PFSK-1 (cell line): Measurements from ENCODE around the gene RTP5.
A peak's percentile ranks its signal among the peaks of the same experiment; 100 is the strongest.

ENCODE experiments used
- FOXP2 ChIP-seq: optimal IDR thresholded peaks from 2 replicates; pipeline ENCODE3; 2011; ENCODE audit warnings: borderline replicate concordance, control low read depth, inconsistent platforms; ENCODE audit not compliant: insufficient read depth; ENCODE audit errors: extremely low read length, extremely low read depth
- POLR2AphosphoS5 ChIP-seq: IDR thresholded peaks from 2 replicates; pipeline ENCODE4 v1.6.1; 2012; ENCODE audit warnings: low read depth, mild to moderate bottlenecking, control low read depth, low read length, moderate library complexity
- SIN3A ChIP-seq: IDR thresholded peaks from 2 replicates; pipeline ENCODE4 v1.6.1; 2012; ENCODE audit warnings: mild to moderate bottlenecking, low read length, moderate library complexity, borderline replicate concordance; ENCODE audit not compliant: insufficient read depth
- TAF1 ChIP-seq: IDR thresholded peaks from 2 replicates; pipeline ENCODE4 v1.6.1; 2012; ENCODE audit warnings: low read length, control low read depth, borderline replicate concordance; ENCODE audit not compliant: insufficient read depth
- TF ChIP-seq, protein P1 (sequence below), 2 experiments: IDR thresholded peaks; 2 replicates each; pipeline versions ENCODE4 v1.6.1 to v1.8.0; 2011 to 2012; ENCODE audit warnings: low read depth in 2 of 2, low read length in 2 of 2, control low read depth in 1 of 2, inconsistent platforms in 1 of 2, mild to moderate bottlenecking in 1 of 2, moderate library complexity in 1 of 2; ENCODE audit not compliant: insufficient read depth in 1 of 2

RTP5 gene

DNA sequence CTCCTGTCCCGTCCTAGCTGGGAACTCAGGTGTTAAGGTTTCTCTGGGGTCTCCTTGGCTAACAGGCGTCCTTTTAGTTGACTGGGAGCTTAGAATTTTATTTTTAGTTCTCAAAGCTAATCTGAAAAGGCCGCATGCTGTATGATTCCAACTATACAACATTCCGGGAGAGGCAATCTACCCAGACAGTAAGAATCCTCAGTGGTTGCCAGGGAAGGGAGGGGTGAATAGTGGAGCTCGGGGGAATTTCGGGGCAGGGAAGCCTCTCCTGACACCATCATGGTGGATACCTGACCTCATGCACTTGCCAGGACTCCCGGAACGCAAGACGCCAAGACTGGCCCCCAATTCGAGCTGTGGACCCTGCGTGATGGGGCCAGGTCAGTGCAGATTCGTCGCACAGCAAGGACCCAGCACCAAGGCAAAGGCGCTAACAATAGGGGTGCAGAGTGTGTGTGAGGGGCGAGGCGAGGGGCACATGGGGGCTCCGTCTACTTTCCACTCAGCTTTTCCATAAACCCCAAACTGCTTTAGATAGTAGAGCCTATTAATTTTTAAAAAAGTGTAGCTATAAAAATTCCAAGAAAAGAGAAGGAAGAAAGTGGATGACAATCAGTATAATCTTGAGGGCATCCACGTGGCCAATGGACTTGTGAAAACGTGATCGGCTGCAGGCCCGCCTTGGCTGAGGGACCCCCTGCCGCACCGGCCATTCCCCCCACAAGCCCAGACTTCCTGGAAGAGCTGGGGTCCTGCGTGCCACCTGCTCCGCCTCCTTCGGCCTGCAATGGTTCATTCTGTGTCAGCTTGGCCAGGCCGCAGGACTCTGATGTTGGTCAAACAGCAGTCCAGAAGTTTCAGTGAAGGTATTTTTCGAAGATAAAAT is 28.1 kb upstream of the RTP5 start:
- TF ChIP-seq FOXP2 (no peak), SIN3A (no peak), TAF1 (no peak), POLR2AphosphoS5 (no peak)
- TF ChIP-seq, protein P1, sequence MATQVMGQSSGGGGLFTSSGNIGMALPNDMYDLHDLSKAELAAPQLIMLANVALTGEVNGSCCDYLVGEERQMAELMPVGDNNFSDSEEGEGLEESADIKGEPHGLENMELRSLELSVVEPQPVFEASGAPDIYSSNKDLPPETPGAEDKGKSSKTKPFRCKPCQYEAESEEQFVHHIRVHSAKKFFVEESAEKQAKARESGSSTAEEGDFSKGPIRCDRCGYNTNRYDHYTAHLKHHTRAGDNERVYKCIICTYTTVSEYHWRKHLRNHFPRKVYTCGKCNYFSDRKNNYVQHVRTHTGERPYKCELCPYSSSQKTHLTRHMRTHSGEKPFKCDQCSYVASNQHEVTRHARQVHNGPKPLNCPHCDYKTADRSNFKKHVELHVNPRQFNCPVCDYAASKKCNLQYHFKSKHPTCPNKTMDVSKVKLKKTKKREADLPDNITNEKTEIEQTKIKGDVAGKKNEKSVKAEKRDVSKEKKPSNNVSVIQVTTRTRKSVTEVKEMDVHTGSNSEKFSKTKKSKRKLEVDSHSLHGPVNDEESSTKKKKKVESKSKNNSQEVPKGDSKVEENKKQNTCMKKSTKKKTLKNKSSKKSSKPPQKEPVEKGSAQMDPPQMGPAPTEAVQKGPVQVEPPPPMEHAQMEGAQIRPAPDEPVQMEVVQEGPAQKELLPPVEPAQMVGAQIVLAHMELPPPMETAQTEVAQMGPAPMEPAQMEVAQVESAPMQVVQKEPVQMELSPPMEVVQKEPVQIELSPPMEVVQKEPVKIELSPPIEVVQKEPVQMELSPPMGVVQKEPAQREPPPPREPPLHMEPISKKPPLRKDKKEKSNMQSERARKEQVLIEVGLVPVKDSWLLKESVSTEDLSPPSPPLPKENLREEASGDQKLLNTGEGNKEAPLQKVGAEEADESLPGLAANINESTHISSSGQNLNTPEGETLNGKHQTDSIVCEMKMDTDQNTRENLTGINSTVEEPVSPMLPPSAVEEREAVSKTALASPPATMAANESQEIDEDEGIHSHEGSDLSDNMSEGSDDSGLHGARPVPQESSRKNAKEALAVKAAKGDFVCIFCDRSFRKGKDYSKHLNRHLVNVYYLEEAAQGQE (IDR thresholded peaks at IDR 0.05; ENCODE audit: insufficient read depth in 1 of 2, low read depth in 2 of 2, low read length in 2 of 2), result no peak

DNA sequence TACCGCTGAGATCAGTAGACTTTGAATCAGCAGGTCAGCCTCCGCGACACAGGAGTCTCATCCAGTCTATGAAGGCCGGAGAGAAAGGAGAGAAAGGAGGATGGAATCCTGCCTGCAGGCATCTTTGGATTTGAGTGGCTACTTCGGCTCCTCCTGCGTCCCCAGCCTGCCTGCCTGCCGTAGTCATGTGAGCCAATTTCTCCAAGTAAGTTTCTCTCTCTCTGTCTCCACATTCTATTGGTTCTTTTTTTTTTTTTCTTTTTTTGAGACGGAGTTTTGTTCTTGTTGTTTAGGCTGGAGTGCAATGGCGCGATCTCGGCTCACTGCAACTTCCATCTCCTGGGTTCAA is 27.5 kb upstream of the RTP5 start:
- TF ChIP-seq FOXP2 (no peak), TAF1 (no peak), POLR2AphosphoS5 (no peak), SIN3A (no peak)
- TF ChIP-seq, protein P1 (IDR thresholded peaks at IDR 0.05; ENCODE audit: insufficient read depth in 1 of 2, low read depth in 2 of 2, low read length in 2 of 2), result no peak

- TF ChIP-seq TAF1 (no peak), FOXP2 (no peak)
These were observed 26.8 kb upstream of the RTP5 start for GRCh38 chr2:241842620-241843211.

GRCh38 chr2:241843321-241844065 is 26.0 kb upstream of the RTP5 start:
- no peak for TF ChIP-seq POLR2AphosphoS5
- no peak for TF ChIP-seq FOXP2
- TF ChIP-seq, protein P1 (IDR thresholded peaks at IDR 0.05; ENCODE audit: insufficient read depth in 1 of 2, low read depth in 2 of 2, low read length in 2 of 2), result no peak
- no peak for TF ChIP-seq TAF1
- no peak for TF ChIP-seq SIN3A

DNA sequence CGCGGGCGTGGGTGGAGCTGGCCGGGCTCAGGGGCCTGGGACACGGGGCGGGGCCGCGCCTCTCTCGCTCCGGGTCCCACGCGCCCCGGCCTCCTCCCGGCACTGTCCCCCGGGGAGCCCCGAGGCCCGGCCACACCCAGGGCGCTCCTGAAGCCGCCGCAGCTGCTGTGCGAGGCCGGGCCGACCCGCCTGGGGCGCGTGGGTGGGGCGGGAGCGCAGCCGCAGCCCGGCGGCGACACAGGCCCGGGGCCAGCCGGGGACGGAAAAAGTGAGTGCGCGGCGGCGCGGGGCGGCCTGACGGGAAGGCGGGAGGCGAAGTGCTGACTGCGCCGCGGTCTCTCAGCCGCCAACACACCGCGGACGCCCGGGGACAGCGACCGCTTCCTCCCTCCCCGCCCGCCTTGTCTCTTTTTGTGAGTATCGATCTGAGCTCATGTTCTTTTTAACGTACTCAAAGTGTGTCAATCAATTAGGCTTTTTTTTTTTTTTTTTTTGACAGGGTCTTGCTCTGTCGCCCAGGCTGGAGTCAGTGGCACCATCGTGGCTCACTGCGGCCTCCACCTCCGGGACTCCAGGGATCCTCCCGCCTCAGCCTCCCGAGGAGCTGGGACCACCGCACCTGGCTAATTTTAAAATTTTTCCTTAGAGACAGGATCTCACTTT is 25.3 kb upstream of the RTP5 start:
- TF ChIP-seq FOXP2, result peak; percentile 29
- no peak for TF ChIP-seq POLR2AphosphoS5
